GM12892 (cell line): ENCODE measurements around the gene SREBF1.

Experiments used
- DNase-seq: peaks from one replicate; pipeline ENCODE4 v3.0.0; 2011; ENCODE audit not compliant: insufficient read length
- FAIRE-seq: peaks from 2 replicates; lab custom pipeline; 2011; peaks lifted over from hg19 to GRCh38; lab: Jason Lieb, UNC
- POLR2A ChIP-seq: IDR thresholded peaks from 2 replicates; pipeline ENCODE4 v1.6.1; 2011; ENCODE audit warnings: low read depth, low read length, control low read depth
- POLR2AphosphoS5 ChIP-seq: IDR thresholded peaks from 2 replicates; pipeline ENCODE4 v1.6.1; 2011; ENCODE audit warnings: low read depth, low read length, control low read depth
- TAF1 ChIP-seq: IDR thresholded peaks from 2 replicates; pipeline ENCODE4 v1.6.1; 2011; ENCODE audit warnings: low read depth, mild to moderate bottlenecking, control low read depth, low read length, borderline replicate concordance

The SREBF1 gene

GRCh38 chr17:17845046-17845775 is 8.4 kb upstream of the SREBF1 start:
- DNase-seq (no peak), FAIRE-seq (no peak)
- TF ChIP-seq POLR2A (no peak), TAF1 (no peak), POLR2AphosphoS5 (no peak)

DNA sequence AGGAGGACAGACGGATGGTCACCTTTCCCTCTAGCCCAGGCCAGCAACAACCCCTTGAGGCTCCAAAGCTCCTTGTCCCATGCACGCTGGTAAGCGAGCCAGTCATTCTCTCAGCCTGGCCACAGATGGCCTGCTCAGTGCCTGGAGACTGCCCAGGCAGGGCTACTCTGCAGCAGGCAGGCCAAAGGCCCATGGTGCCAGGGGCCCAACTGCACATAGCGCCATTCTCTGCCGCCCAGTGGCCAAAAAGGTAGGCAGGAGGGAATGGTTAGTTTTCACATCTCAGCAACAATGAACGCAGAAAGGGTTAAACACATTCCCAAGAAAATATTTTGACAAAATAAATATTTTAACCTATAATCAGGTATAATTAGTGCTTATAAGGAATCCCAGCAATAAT is 7.7 kb upstream of the SREBF1 start:
- TF ChIP-seq POLR2AphosphoS5 (no peak), POLR2A (no peak), TAF1 (no peak)
- FAIRE-seq (no peak), DNase-seq (no peak)

DNA sequence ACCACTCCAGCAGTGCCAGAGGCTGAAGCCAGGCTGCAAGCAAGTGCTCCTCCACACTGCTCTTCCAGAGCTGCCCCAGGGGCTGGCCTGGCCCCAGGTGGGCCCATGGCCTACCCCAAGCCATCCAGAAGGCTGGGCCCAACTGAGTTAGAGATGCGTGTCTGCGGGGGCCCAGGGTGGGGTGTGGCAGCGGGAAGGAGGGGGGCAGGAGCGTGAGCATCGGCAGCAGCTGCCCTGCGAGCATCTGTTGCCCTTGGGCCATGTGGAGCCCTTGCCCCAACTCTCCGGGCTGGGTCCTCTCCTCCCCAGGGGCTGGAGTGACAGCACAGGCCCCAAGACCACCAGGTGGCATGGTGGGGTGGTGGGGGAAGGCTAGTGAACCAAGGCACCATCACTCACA is 7.3 kb upstream of the SREBF1 start:
- no peak for DNase-seq
- no peak for TF ChIP-seq TAF1
- no peak for TF ChIP-seq POLR2AphosphoS5
- no peak for TF ChIP-seq POLR2A
- FAIRE-seq = no peak

DNA sequence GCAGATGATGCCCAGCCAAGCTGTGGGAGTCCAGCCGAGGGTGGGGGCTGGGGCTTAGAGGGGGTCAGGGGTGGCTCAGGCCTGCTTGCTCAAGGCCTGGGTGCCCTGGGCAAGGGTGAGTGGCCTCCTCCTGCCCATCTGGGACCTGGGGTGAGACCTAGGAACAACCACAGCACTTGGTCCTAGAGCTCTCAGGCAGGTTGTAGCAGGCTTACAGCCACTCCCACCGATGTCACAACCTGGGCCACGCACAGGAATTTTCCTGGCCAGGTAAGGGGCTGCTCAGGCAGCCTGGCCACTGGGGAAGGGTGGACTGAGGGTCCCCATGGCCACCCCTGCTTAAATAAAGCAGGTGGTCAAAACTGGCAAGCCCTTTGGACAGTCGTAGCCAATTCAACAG is 6.3 kb upstream of the SREBF1 start:
- no peak for FAIRE-seq
- TF ChIP-seq TAF1 (no peak), POLR2A (no peak), POLR2AphosphoS5 (no peak)
- DNase-seq = no peak

- no peak for DNase-seq
- TF ChIP-seq POLR2AphosphoS5 (no peak), TAF1 (no peak), POLR2A (no peak)
- no peak for FAIRE-seq
Observed at GRCh38 chr17:17842111-17842876, 5.5 kb upstream of the SREBF1 start.

DNA sequence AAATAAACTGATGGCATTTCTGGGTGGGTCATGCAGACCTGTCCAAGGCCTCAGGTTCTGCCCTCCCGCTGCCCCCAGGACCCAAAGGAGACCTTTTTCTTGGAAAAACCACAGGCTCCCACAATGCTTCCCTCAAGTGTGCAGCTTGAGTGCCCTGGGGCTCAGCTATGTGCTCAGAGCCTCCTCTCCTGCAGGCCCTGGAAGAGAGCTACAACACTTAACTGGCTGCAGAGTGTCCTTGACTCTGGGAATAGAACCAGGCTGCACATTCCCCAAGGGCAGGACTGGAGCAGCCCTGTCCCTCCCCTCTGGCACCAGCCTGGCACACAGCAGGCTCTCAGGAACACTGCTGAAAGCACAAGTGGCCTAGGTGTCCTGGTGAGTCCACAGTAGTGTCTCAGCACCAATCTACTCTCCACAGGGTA is 4.8 kb upstream of the SREBF1 start:
- FAIRE-seq = no peak
- TF ChIP-seq POLR2AphosphoS5 (no peak), POLR2A (no peak), TAF1 (no peak)
- no peak for DNase-seq

DNA sequence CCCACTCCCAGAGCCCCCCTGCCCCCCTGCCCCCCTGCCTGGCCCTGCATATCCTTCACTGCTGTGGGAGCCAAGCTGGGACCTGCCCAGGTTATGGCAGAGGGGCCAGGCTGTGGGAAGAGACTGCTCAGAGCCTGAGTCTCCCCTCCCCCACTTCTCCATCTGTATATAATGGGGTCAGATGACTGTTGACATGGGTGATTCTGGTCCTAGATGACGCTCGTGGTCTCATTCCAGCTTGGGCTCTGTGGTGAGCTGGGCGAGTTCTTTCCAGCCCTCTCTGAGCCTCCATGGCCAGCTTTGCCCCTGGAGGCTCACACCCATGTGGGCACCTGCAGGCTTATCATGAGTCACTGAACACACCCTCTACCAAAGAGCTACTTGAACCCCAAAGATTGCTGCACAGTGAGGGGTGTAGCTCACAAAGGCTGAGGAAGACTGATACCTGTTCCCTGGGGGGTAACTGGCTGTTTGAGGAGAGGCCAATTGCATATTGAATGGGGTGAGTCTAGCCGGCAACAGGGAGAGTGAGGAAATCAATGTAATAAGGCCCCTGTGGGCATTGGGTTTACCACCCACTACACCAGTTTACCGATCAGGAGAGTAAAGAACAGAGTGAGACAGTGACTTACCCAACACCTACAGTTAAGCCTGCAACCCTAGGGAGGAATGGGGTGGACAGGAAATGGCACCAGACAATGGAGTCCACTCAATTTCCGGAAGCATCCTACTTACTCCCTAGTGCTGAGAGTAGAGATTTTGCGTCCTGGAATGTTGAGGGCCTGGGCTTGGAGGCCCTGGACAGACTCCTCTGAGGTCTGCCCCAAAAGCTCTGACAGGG is 4.2 kb upstream of the SREBF1 start:
- no peak for FAIRE-seq
- TF ChIP-seq POLR2AphosphoS5 = no peak
- no peak for TF ChIP-seq POLR2A
- TF ChIP-seq TAF1 = no peak
- DNase-seq = no peak

- TF ChIP-seq POLR2A = peak; percentile 73
- TF ChIP-seq POLR2AphosphoS5 = peak; percentile 47
- TF ChIP-seq TAF1 = peak; percentile 60; the same call in 1 of the 2 replicates
- DNase-seq = peak; percentile 100
- FAIRE-seq = peak; percentile 96
Observed at GRCh38 chr17:17839791-17840707, 3.3 kb upstream of the SREBF1 start.

DNA sequence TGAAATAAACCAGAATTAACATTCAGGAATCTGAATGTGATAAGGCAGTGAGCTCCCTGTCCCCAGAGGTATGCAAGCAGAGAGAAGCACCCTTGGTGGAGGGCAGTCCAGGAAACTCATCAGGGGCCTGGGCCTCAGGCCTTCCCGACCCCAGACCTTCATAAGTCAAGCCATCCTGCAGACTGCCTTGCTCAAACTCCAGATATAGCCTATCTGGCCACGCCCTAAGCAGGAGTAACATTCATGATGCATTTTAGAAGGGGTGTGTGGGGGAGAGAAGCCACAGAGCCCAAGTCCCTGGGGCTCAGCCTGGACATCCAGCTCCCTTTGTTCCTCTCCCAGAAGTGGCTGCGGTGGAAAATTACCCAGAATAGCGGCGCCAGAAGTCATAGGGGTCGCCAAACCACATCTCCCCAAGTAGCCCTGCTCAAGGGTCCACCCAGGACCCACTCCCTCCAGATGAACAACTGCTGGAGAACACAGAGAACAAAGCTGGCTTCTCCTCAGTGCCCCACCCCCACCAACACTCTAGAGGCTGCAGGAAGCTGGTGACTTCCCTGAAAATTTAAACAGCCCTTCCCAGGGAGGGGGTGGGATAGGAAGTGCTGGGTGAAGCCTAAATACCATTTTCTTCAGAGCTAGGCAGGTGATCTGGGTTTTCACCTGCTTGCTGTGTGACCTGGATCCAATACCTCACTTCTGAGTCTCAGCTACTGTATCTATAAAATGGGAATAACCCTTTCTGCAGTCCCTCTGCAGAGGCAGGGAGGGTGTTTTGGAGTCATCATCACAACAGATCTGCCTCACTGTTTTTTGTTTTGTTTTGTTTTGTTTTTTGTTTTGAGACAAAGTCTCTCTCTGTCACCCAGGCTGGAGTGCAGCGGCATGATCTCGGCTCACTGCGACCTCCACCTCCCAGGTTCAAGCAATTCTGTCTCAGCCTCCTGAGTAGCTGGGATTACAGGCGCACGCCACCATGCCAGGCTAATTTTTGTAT is 1.5 kb upstream of the SREBF1 start:
- DNase-seq (no peak), FAIRE-seq (no peak)
- TF ChIP-seq TAF1 = no peak
- no peak for TF ChIP-seq POLR2A
- no peak for TF ChIP-seq POLR2AphosphoS5

DNA sequence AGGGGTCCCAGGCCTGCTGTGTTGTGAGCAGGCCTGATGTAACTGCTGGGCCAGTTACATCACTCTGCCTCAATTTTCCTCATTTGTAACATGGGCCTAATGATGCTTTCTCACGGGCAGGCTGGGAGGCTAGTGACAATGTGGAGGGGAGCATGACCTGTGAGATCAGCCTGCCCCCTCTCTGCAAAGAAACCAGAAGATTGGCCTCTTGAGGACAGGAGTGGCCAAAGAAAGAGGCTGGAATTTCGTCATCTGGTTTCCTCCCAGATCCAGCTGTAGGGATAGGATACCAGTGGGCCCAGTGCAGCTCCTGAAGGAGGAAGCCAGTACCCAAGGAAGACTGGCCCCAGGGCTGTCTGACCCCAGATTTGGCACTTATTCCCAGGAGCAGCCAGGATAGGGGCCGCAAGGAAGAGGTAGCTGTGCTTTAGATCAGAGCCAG is 615 bp upstream of the SREBF1 start:
- peak; percentile 70 for FAIRE-seq
- no peak for DNase-seq
- no peak for TF ChIP-seq POLR2AphosphoS5
- no peak for TF ChIP-seq TAF1
- no peak for TF ChIP-seq POLR2A
